HS-27A (cell line): ENCODE measurements around the gene SLIT3.

ENCODE experiments used
- DNase-seq: peaks from one replicate; pipeline ENCODE4 v3.0.0-alpha.2; 2012; ENCODE audit warnings: low read depth, missing footprints

The SLIT3 gene

GRCh38 chr5:169300468-169301385 is at the start of gene SLIT3:
Gene SLIT3 (minus strand): TSS chr5:169301139. CDS start chr5:169300709, 430 bp downstream.
- no peak for DNase-seq

- peak; percentile 58 for DNase-seq
These were observed 49.1 kb upstream of the SLIT3 start for GRCh38 chr5:169350016-169350415.

DNA sequence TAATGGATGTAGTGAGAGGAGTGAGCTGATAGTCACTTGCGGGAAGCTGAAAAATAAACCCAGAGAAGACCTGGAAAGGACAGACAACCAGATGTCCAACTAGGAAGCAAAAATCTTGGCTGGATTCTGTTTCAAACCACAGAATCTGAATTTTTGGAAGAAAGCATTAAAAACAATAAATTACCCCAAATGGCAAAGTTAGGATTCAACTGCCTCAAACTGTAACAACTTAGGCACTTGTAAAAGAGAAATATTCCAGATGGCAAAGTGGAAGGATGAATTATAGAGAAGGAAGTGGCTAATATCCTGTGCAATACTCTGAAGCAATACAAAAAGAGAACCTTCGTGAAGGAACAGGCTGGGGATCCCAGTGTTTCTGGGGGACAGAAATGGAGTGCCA is 46.8 kb upstream of the SLIT3 start:
- no peak for DNase-seq

- no peak for DNase-seq
These were observed 43.7 kb upstream of the SLIT3 start for GRCh38 chr5:169344629-169345028.

DNA sequence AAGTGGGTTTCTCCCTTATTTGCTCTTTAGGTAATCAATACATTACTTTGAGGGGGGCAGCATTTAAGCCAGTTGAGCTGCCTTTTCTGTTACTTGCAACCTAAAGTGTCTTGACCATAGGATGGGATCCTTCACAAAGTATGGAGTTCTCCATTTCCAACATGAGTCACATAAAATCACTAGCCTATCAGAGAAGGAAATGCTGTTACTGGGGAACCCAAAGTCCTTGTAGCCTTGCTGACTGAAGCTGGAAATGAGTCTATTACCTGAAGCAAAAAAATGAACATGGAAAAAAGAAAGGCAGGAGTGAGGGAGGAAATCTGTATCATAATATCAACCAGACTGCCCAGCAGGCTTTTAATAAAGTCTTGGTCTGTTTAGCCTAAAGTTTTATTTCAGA is 42.8 kb upstream of the SLIT3 start:
- no peak for DNase-seq

GRCh38 chr5:169341556-169341955 is 40.6 kb upstream of the SLIT3 start:
- DNase-seq = no peak

- no peak for DNase-seq
These were observed 38.9 kb upstream of the SLIT3 start for GRCh38 chr5:169339869-169340268.

DNA sequence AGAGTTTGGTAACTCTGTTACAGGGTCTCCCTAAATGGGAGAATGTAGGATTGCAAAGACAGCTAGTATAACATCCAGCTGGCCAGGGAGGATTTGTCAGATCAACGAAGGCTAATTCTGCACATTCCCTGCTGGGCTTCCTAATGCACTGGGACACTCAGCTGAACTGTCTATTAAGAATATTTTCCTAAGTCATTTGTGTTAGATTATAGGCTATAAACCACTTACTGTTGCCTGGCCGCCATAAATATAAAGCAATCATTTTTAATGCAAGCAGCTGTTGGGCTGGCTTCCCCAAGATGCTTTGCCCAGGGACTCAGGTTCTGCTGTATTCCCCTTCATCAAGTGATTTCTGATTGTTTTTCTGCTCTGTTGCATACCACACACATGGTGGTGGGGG is 35.3 kb upstream of the SLIT3 start:
- no peak for DNase-seq

DNA sequence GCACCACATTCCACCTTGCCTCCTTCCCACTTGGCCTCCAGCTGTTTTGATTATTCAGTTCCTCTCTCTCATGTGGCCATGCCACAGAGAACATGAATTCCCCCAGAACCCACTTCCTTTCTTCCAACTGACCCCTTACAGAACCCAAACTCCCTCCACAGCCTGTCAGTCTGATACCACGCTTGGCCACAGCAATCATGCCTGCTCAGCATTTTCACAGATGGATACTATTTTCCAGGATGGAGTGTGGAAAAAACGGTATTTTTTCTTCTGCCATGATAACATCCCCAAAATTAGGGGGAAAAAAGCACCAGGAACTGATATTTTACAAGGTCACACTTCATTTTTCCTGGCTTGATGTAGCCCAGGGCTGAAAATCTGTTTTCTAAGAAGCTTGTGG is 34.9 kb upstream of the SLIT3 start:
- DNase-seq = no peak

DNA sequence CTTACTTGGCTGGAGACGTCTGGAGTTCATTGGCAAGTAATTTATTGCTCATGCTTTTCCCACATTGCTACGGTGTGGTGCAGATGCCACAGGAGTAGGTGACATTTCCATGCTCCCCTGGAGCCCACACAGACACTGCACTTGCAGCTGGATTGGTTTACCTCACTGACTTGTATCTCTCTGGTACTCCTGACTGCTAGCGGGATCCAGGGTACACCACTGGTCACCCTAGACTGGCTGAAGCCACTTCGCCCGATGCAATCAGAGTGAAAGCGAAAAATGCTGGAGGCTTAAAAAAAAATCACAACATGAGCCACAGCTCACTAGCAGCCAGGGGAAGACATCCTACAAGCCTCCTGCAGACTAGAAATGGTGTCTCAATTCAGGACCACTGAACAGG is 32.6 kb upstream of the SLIT3 start:
- no peak for DNase-seq

DNA sequence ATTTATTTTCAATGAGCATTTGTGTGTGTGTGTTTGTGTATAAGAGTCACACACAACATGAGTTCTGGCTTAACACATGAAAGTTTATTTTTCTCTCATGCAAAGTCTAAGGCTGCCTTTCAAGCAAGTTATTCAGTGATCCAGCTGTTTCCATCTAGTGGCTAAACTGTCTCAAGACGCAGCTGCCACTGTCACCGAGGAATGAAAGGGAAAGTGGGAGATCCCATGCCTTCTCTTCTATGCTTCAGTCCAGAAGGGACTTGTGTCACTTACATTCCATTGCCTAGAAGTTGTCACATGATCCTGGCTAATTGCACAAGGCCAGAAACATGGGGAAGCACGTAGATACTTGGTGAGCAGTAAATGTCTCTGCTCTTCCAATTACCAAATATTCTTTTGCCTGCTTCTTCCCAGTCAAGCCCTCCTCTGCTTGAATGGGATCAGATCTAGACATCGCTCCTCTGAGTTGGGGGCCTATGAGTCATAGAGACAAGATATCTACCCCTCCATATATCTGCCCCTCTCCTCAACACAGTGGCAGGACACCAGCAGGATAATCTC is 30.4 kb upstream of the SLIT3 start:
- DNase-seq = no peak

- no peak for DNase-seq
These were observed 27.5 kb upstream of the SLIT3 start for GRCh38 chr5:169328401-169328800.

DNA sequence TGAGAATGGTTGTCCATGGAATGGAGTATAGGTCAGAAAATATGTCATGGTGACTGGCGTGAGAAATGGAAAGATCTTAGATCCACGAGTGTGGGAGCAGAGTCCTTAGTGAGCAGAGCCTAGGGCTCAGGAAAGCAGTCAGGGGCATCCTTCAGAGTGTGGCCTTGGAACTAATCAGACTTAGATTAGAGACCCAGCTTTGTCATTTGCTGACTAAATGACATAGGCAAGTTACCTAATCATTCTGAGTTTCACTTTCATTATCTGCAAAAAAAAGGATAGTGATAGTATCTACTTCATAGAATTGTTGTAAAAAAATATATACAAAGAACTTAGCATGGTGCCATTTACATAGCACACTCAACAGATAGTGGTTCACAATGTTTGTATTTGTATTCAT is 24.3 kb upstream of the SLIT3 start:
- DNase-seq = no peak

DNA sequence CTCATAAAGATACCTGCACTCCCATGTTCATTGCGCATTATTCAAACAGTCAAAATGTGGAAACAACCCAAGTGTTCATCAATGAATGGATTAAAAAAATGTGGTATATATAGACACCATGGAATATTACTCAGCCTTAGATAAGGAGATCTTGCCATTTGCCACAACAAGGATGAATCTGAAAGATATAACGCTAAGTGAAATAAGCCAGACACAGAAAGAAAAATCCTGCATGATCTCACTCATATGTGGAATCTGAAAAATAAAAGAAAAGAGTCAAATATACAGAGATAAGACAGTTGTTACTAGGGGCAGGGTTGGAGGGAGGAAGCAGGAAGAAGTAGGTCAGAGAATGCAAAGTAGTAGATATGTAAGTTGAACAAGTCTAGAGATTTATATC is 17.6 kb upstream of the SLIT3 start:
- DNase-seq = no peak

- no peak for DNase-seq
These were observed 6.7 kb upstream of the SLIT3 start for GRCh38 chr5:169307646-169308045.

DNA sequence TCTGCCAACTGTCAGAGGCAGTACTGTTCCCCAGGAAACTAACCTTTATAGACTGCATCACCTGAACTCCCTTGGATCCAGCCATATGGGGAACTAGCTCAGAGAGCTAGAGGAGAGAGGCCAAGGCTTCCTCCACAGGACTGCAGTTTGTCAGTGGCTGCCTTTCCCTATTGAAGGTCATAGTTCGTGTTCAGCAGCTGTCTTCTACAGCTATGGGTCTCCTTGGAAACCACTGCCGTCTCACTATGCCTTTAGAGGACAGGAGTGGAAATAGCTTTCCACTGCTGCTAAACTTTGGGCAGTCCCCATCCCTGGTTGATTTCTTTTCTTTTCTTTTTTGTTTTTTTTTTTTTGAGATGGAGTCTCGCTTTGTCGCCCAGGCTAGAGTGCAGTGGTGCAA is 4.4 kb upstream of the SLIT3 start:
- DNase-seq = no peak

DNA sequence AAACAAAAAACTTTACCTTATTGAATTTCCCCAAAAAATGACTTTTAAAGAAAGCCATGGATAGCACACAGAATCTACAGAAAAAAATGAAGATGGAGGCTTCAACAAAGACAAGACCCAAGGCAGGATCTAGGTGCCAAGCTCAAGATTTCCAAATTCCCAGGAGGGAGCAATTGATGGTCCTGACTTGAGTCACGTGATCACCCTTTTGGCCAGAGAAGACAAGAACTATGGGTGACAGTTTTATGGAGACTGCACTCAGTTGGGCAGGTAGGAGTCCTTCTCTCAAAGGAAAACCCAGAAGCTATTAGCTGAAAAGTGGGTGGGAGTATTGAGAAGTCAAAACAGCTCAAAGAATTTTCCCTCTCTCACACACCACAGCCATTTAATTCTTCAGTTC is 3.2 kb upstream of the SLIT3 start:
- no peak for DNase-seq

GRCh38 chr5:169303119-169303515 is 2.2 kb upstream of the SLIT3 start:
- DNase-seq = no peak

GRCh38 chr5:169302491-169303118 is 1.7 kb upstream of the SLIT3 start:
- peak; percentile 41 for DNase-seq

DNA sequence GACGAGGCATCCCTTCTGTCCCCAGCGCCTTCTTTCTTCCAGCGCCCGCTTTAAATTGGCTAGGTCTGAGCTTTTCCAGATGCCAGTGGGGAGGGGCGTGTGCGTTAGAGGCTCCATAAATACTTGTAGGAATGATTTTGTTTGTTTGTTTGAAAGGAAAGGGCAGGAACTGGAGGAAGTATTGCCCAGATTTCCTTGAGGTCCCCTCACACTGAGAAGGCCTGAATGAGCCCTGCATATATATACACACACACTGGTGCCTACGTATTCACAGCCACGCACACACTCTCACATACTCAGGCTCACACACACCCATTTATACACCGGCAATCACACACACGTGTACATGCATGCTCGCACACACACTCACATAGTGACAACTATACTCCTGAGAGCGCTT is 1.0 kb upstream of the SLIT3 start:
- DNase-seq = no peak

- no peak for DNase-seq
These were observed 521 bp upstream of the SLIT3 start for GRCh38 chr5:169301386-169301934.

DNA sequence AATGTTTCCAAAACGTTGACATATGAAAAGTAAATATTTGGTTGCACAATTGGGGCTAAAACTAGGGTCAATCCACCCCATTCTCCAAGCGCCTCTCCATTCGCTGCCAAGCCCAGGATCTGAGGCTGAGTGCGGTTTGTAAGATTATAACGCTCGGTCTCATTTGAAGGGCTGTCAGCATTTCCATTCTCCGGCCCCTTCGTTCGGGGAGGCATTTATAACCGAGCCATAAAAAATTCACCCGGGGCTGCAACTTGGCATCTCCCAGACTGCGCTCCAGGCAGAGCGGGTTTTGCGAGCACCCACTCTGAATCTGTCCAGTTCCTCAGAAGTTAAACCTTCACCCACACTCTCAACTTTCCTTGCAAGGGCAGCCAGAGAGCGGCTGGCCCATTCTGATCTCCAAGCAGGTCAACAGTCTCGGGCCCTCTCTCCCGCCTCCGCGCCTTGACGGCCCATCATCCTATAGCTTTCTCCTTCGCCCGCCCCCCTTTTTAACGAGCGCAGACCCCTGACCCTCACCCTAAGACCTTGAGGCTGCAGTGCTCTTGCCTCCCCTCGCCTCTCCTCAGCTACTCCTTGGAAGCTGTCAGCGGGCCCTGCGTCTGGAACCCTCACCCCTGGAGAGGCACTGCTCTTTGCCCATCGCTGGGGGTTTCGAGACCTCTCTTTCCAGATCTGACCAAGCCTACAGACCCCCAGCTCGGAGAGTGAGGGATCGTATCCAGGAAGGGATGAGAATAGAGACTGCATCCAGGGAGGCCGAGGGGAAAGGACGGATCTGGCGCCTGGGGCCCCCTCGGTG is 1.1 kb downstream of the SLIT3 start:
- DNase-seq = no peak
